ENCODE measurements around the gene GSE1.

Gene GSE1

GRCh38 chr16:85575920-85576319, 37.2 kb upstream of the GSE1 start:
- TF ChIP-seq EZH2phosphoT487 (IDR thresholded peaks at IDR 0.05; ENCODE audit: borderline replicate concordance, low read length) (no peak), CTCF (IDR thresholded peaks at IDR 0.05; ENCODE audit: low read depth, low read length, poor library complexity, severe bottlenecking) (no peak)
- Histone ChIP-seq H3K9me3 (ENCODE audit: control insufficient read depth, insufficient read depth, low read length) (no peaks in the 10 kb centered on the region), H3K36me3 (ENCODE audit: control insufficient read depth, low read length) (no peaks in the 10 kb centered on the region), H4K20me1 (ENCODE audit: control insufficient read depth, insufficient read depth, low read depth, low read length) (peaks cover 12% of the 10 kb centered on the region), H3K27me3 (ENCODE audit: control insufficient read depth, low read length) (peaks cover 4% of the 10 kb centered on the region; the same call in 1 of the 2 replicates), H3K4me1 (ENCODE audit: control insufficient read depth, low read length) (peaks cover 14% of the 10 kb centered on the region), H3K79me2 (ENCODE audit: control insufficient read depth, low read length) (peaks cover 2% of the 10 kb centered on the region; the same call in 1 of the 2 replicates), H3K9me2 (replicated peaks; ENCODE audit: control insufficient read depth, low read length) (no peaks in the 10 kb centered on the region), H3F3A (ENCODE audit: control insufficient read depth, insufficient read depth) (no peaks in the 10 kb centered on the region), H3K27ac (ENCODE audit: low read depth, low read length) (no peak overlapping the region), H3K4me2 (ENCODE audit: low read length) (no peak overlapping the region), H3K4me3 (ENCODE audit: low read length) (no peak overlapping the region)

- no peaks in the 10 kb centered on the region for H3K9me3 ChIP-seq (ENCODE audit: control insufficient read depth, insufficient read depth, low read length)
- TF ChIP-seq EZH2phosphoT487 (IDR thresholded peaks at IDR 0.05; ENCODE audit: borderline replicate concordance, low read length) (no peak), CTCF (IDR thresholded peaks at IDR 0.05; ENCODE audit: low read depth, low read length, poor library complexity, severe bottlenecking) (no peak)
- H3K27me3 ChIP-seq (ENCODE audit: control insufficient read depth, low read length) = no peaks in the 10 kb centered on the region
- no peaks in the 10 kb centered on the region for H3F3A ChIP-seq (ENCODE audit: control insufficient read depth, insufficient read depth)
- H3K79me2 ChIP-seq (ENCODE audit: control insufficient read depth, low read length) = peaks cover 2% of the 10 kb centered on the region; the same call in 1 of the 2 replicates
- H3K4me2 ChIP-seq (ENCODE audit: low read length) = no peak overlapping the region
- no peak overlapping the region for H3K27ac ChIP-seq (ENCODE audit: low read depth, low read length)
- H3K4me3 ChIP-seq (ENCODE audit: low read length) = no peak overlapping the region
- peaks cover 4% of the 10 kb centered on the region for H3K4me1 ChIP-seq (ENCODE audit: control insufficient read depth, low read length)
- no peaks in the 10 kb centered on the region for H3K36me3 ChIP-seq (ENCODE audit: control insufficient read depth, low read length)
- no peaks in the 10 kb centered on the region for H3K9me2 ChIP-seq (replicated peaks; ENCODE audit: control insufficient read depth, low read length)
- peaks cover 8% of the 10 kb centered on the region; the same call in 1 of the 2 replicates for H4K20me1 ChIP-seq (ENCODE audit: control insufficient read depth, insufficient read depth, low read depth, low read length)
These were observed 36.2 kb upstream of the GSE1 start for GRCh38 chr16:85576944-85577343.

GRCh38 chr16:85577899-85578598, 35.1 kb upstream of the GSE1 start:
- peaks cover 8% of the 10 kb centered on the region; the same call in 1 of the 2 replicates for H4K20me1 ChIP-seq (ENCODE audit: control insufficient read depth, insufficient read depth, low read depth, low read length)

More at GRCh38 chr16:85577899-85578598, 35.1 kb upstream of the GSE1 start:
- Histone ChIP-seq H3K27me3 (ENCODE audit: control insufficient read depth, low read length) (no peaks in the 10 kb centered on the region), H3K9me2 (replicated peaks; ENCODE audit: control insufficient read depth, low read length) (no peaks in the 10 kb centered on the region), H3K79me2 (ENCODE audit: control insufficient read depth, low read length) (no peaks in the 10 kb centered on the region), H3F3A (ENCODE audit: control insufficient read depth, insufficient read depth) (no peaks in the 10 kb centered on the region), H3K9me3 (ENCODE audit: control insufficient read depth, insufficient read depth, low read length) (no peaks in the 10 kb centered on the region), H3K4me3 (ENCODE audit: low read length) (no peak overlapping the region), H3K4me1 (ENCODE audit: control insufficient read depth, low read length) (no peaks in the 10 kb centered on the region), H3K36me3 (ENCODE audit: control insufficient read depth, low read length) (no peaks in the 10 kb centered on the region), H3K4me2 (ENCODE audit: low read length) (no peak overlapping the region), H3K27ac (ENCODE audit: low read depth, low read length) (no peak overlapping the region)
- TF ChIP-seq EZH2phosphoT487 (IDR thresholded peaks at IDR 0.05; ENCODE audit: borderline replicate concordance, low read length) = no peak
- TF ChIP-seq CTCF (IDR thresholded peaks at IDR 0.05; ENCODE audit: low read depth, low read length, poor library complexity, severe bottlenecking) = no peak

Measured in DOHH2 (cell line).